Activated CD8-positive, alpha-beta memory T cell treated with anti-CD3 and anti-CD28 coated beads, Interleukin-2, amount 10 ng/mL, durations not matched to agents 7 days and 5 days (primary cell): Measurements from ENCODE around the gene ICA1. TPM values are rescaled to one million over a fixed set of nuclear protein-coding genes. Genes with fewer than 3 reads are reported as not detected.

ENCODE experiments used
- ATAC-seq: fragments of 150-1000 bp; cut with Tn5 transposase; one replicate; pipeline ENCODE4 v1.10.0; 2021; ENCODE audit warnings: moderate library complexity
- CTCF ChIA-PET: fragments of 350-600 bp; sonication (Branson Sonifier 250); formaldehyde crosslinking; loops from one replicate; lab custom pipeline; 2021; ENCODE audit warnings: antibody characterized with exemption; lab: Charles Lee
- DNase-seq: peaks from one replicate; pipeline ENCODE4 v3.0.0-alpha.2; 2020
- H3K27ac Mint-ChIP-seq: one replicate; pipeline ENCODE4 v1.8.0; 2021; ENCODE audit warnings: mild to moderate bottlenecking, mixed read lengths
- H3K27me3 Mint-ChIP-seq: one replicate; pipeline ENCODE4 v1.8.0; 2021; ENCODE audit warnings: mixed read lengths
- H3K36me3 Mint-ChIP-seq: one replicate; pipeline ENCODE4 v1.8.0; 2021; ENCODE audit warnings: mild to moderate bottlenecking, mixed read lengths
- H3K4me1 Mint-ChIP-seq: one replicate; pipeline ENCODE4 v1.8.0; 2021; ENCODE audit warnings: mixed read lengths
- H3K4me3 Mint-ChIP-seq: one replicate; pipeline ENCODE4 v1.8.0; 2021; ENCODE audit warnings: mild to moderate bottlenecking, moderate library complexity, mixed read lengths
- H3K9me3 Mint-ChIP-seq: one replicate; pipeline ENCODE4 v1.8.0; 2022; ENCODE audit warnings: low read depth, mixed read lengths
- total RNA-seq, 2 experiments: library from RNA; stranded (reverse); gene quantifications; one replicate each; pipeline ENCODE4 v1.2.3, GENCODE V29; 2021

Gene ICA1
- total RNA-seq, 2 experiments from 2014 or later: 2.7 to 3.4 TPM

GRCh38 chr7:8213381-8213780 is 48.6 kb downstream of the ICA1 start:
- ATAC-seq: no peak
- no peaks in the 10 kb centered on the region for H3K9me3 Mint-ChIP-seq
- peaks cover 6% of the 10 kb centered on the region for H3K4me1 Mint-ChIP-seq
- H3K27ac Mint-ChIP-seq: no peak overlapping the region
- DNase-seq: no peak
- H3K4me3 Mint-ChIP-seq: no peak overlapping the region
- peaks cover 3% of the 10 kb centered on the region for H3K27me3 Mint-ChIP-seq
- CTCF ChIA-PET: interaction anchor here (4.9 kb wide), 1 partner anchor 532 kb away, joined by 34 read pairs; no protein-coding TSS in a partner anchor
- no peaks in the 10 kb centered on the region for H3K36me3 Mint-ChIP-seq

- Mint-ChIP-seq H3K9me3 (no peaks in the 10 kb centered on the region), H3K4me3 (no peak overlapping the region), H3K36me3 (no peaks in the 10 kb centered on the region), H3K27ac (no peak overlapping the region), H3K4me1 (peaks cover 6% of the 10 kb centered on the region), H3K27me3 (peaks cover 4% of the 10 kb centered on the region)
- ATAC-seq (no peak), DNase-seq (no peak)
- CTCF ChIA-PET: interaction anchor here (4.9 kb wide), 1 partner anchor 532 kb away, joined by 34 read pairs; no protein-coding TSS in a partner anchor
Observed at GRCh38 chr7:8212638-8213037, 49.3 kb downstream of the ICA1 start.

- DNase-seq: no peak
Observed at GRCh38 chr7:8211725-8212096, 50.3 kb downstream of the ICA1 start.

GRCh38 chr7:8210845-8211724 is 50.9 kb downstream of the ICA1 start:
- Mint-ChIP-seq H3K4me1 (no peaks in the 10 kb centered on the region), H3K36me3 (no peaks in the 10 kb centered on the region), H3K4me3 (no peak overlapping the region), H3K9me3 (no peaks in the 10 kb centered on the region), H3K27me3 (peaks cover 17% of the 10 kb centered on the region), H3K27ac (no peak overlapping the region)
- no peak for DNase-seq
- CTCF ChIA-PET: interaction anchor here (1.2 kb wide), 1 partner anchor 21 kb away, joined by 3 read pairs; no protein-coding TSS in a partner anchor
- no peak for ATAC-seq

More at GRCh38 chr7:8211725-8212096, 50.3 kb downstream of the ICA1 start:
- ATAC-seq: no peak
- H3K4me3 Mint-ChIP-seq: no peak overlapping the region
- peaks cover 11% of the 10 kb centered on the region for H3K27me3 Mint-ChIP-seq
- no peaks in the 10 kb centered on the region for H3K4me1 Mint-ChIP-seq
- no peaks in the 10 kb centered on the region for H3K36me3 Mint-ChIP-seq
- H3K27ac Mint-ChIP-seq: no peak overlapping the region
- H3K9me3 Mint-ChIP-seq: no peaks in the 10 kb centered on the region
- CTCF ChIA-PET: interaction anchor here (1.2 kb wide), 1 partner anchor 21 kb away, joined by 3 read pairs; no protein-coding TSS in a partner anchor

GRCh38 chr7:8209353-8209752 is 52.6 kb downstream of the ICA1 start:
- DNase-seq: no peak
- peaks cover 29% of the 10 kb centered on the region for H3K27me3 Mint-ChIP-seq
- no peak for ATAC-seq
- no peaks in the 10 kb centered on the region for H3K9me3 Mint-ChIP-seq
- CTCF ChIA-PET: interaction anchor here (1.2 kb wide), 1 partner anchor 19 kb away, joined by 4 read pairs; no protein-coding TSS in a partner anchor
- H3K36me3 Mint-ChIP-seq: no peaks in the 10 kb centered on the region
- no peak overlapping the region for H3K27ac Mint-ChIP-seq
- H3K4me1 Mint-ChIP-seq: peaks cover 7% of the 10 kb centered on the region
- no peak overlapping the region for H3K4me3 Mint-ChIP-seq

- H3K36me3 Mint-ChIP-seq: no peaks in the 10 kb centered on the region
- CTCF ChIA-PET: interaction anchor here (0.8 to 1.4 kb wide), 3 partner anchors 12 to 18 kb away, joined by 3 to 4 read pairs (median 3); no protein-coding TSS in a partner anchor
- H3K4me3 Mint-ChIP-seq: no peak overlapping the region
- H3K27ac Mint-ChIP-seq: no peak overlapping the region
- DNase-seq (no peak), ATAC-seq (no peak)
- peaks cover 31% of the 10 kb centered on the region for H3K27me3 Mint-ChIP-seq
- H3K9me3 Mint-ChIP-seq: no peaks in the 10 kb centered on the region
- peaks cover 9% of the 10 kb centered on the region for H3K4me1 Mint-ChIP-seq
Observed at GRCh38 chr7:8208816-8209215, 53.2 kb downstream of the ICA1 start.

- no peaks in the 10 kb centered on the region for H3K9me3 Mint-ChIP-seq
- no peak overlapping the region for H3K4me3 Mint-ChIP-seq
- CTCF ChIA-PET: interaction anchor here (0.9 kb wide), 1 partner anchor 9 kb away, joined by 4 read pairs; no protein-coding TSS in a partner anchor
- H3K36me3 Mint-ChIP-seq: peaks cover 1% of the 10 kb centered on the region
- H3K4me1 Mint-ChIP-seq: peaks cover 19% of the 10 kb centered on the region
- H3K27ac Mint-ChIP-seq: no peak overlapping the region
- ATAC-seq: no peak
- peaks cover 41% of the 10 kb centered on the region for H3K27me3 Mint-ChIP-seq
- DNase-seq: no peak
Observed at GRCh38 chr7:8206956-8207355, 55.0 kb downstream of the ICA1 start.

- Mint-ChIP-seq H3K9me3 (no peaks in the 10 kb centered on the region), H3K4me1 (peaks cover 32% of the 10 kb centered on the region), H3K4me3 (no peak overlapping the region), H3K36me3 (peaks cover 7% of the 10 kb centered on the region), H3K27ac (no peak overlapping the region), H3K27me3 (peaks cover 41% of the 10 kb centered on the region)
- no peak for DNase-seq
- CTCF ChIA-PET: interaction anchor here (1.1 kb wide), 1 partner anchor 442 kb away, joined by 3 read pairs; no protein-coding TSS in a partner anchor
- no peak for ATAC-seq
Observed at GRCh38 chr7:8205537-8205936, 56.4 kb downstream of the ICA1 start.

- no peak for ATAC-seq
- H3K4me1 Mint-ChIP-seq: peaks cover 36% of the 10 kb centered on the region
- H3K27me3 Mint-ChIP-seq: peaks cover 41% of the 10 kb centered on the region
- no peaks in the 10 kb centered on the region for H3K9me3 Mint-ChIP-seq
- H3K4me3 Mint-ChIP-seq: no peak overlapping the region
- no peak overlapping the region for H3K27ac Mint-ChIP-seq
- H3K36me3 Mint-ChIP-seq: peaks cover 9% of the 10 kb centered on the region
- DNase-seq: no peak
- CTCF ChIA-PET: interaction anchor here (0.8 to 1.1 kb wide), 2 partner anchors 169 to 441 kb away, joined by 3 read pairs; no protein-coding TSS in a partner anchor
Observed at GRCh38 chr7:8205031-8205387, 57.0 kb downstream of the ICA1 start.

- peaks cover 39% of the 10 kb centered on the region for H3K4me1 Mint-ChIP-seq
- H3K27me3 Mint-ChIP-seq: peaks cover 44% of the 10 kb centered on the region
- DNase-seq (no peak), ATAC-seq (no peak)
- H3K27ac Mint-ChIP-seq: no peak overlapping the region
- CTCF ChIA-PET: interaction anchor here (0.8 to 1.1 kb wide), 2 partner anchors 169 to 441 kb away, joined by 3 read pairs; no protein-coding TSS in a partner anchor
- H3K36me3 Mint-ChIP-seq: peaks cover 12% of the 10 kb centered on the region
- no peak overlapping the region for H3K4me3 Mint-ChIP-seq
- H3K9me3 Mint-ChIP-seq: no peaks in the 10 kb centered on the region
Observed at GRCh38 chr7:8204339-8205030, 57.5 kb downstream of the ICA1 start.

- ATAC-seq: no peak
- peaks cover 18% of the 10 kb centered on the region for H3K36me3 Mint-ChIP-seq
- peak overlapping the region; percentile 6 for H3K27ac Mint-ChIP-seq
- DNase-seq: no peak
- CTCF ChIA-PET: interaction anchor here (1.5 to 1.7 kb wide), 3 partner anchors 11 to 15 kb away, joined by 3 to 6 read pairs (median 4); no protein-coding TSS in a partner anchor
- H3K27me3 Mint-ChIP-seq: peaks cover 35% of the 10 kb centered on the region
- H3K9me3 Mint-ChIP-seq: no peaks in the 10 kb centered on the region
- H3K4me3 Mint-ChIP-seq: no peak overlapping the region
- H3K4me1 Mint-ChIP-seq: peaks cover 59% of the 10 kb centered on the region
Observed at GRCh38 chr7:8201846-8202441, 60.0 kb downstream of the ICA1 start.

GRCh38 chr7:8200717-8201116 is 61.2 kb downstream of the ICA1 start:
- Mint-ChIP-seq H3K9me3 (no peaks in the 10 kb centered on the region), H3K4me1 (peaks cover 70% of the 10 kb centered on the region), H3K27me3 (peaks cover 27% of the 10 kb centered on the region), H3K27ac (no peak overlapping the region), H3K36me3 (peaks cover 26% of the 10 kb centered on the region), H3K4me3 (no peak overlapping the region)
- DNase-seq: no peak
- CTCF ChIA-PET: interaction anchor here (1.6 kb wide), 1 partner anchor 10 kb away, joined by 4 read pairs; no protein-coding TSS in a partner anchor
- ATAC-seq: no peak

- H3K36me3 Mint-ChIP-seq: peaks cover 26% of the 10 kb centered on the region
- H3K27ac Mint-ChIP-seq: no peak overlapping the region
- DNase-seq (no peak), ATAC-seq (no peak)
- H3K27me3 Mint-ChIP-seq: peaks cover 23% of the 10 kb centered on the region
- peaks cover 70% of the 10 kb centered on the region for H3K4me1 Mint-ChIP-seq
- no peak overlapping the region for H3K4me3 Mint-ChIP-seq
- CTCF ChIA-PET: interaction anchor here (1.6 kb wide), 1 partner anchor 9 kb away, joined by 4 read pairs; no protein-coding TSS in a partner anchor
- no peaks in the 10 kb centered on the region for H3K9me3 Mint-ChIP-seq
Observed at GRCh38 chr7:8200316-8200715, 61.7 kb downstream of the ICA1 start.
